MM.1S (cell line): ENCODE results near the gene POGK.

Source experiments
- CTCF ChIP-seq: fragments of 300-600 bp; sonication (generic); IDR thresholded peaks from 2 replicates; pipeline ENCODE4 v1.5.1; 2016; ENCODE audit warnings: antibody characterized with exemption, low read length, mixed read lengths
- EZH2 ChIP-seq: fragments of 300-600 bp; sonication (generic); optimal IDR thresholded peaks from 2 replicates; pipeline ENCODE3; 2017; ENCODE audit warnings: low read depth, mild to moderate bottlenecking, antibody characterized with exemption, low read length, mixed read lengths
- EZH2phosphoT487 ChIP-seq: fragments of 300-600 bp; sonication (generic); IDR thresholded peaks from 2 replicates; pipeline ENCODE4 v1.6.1; 2018; ENCODE audit warnings: antibody characterized with exemption, low read length

DNA sequence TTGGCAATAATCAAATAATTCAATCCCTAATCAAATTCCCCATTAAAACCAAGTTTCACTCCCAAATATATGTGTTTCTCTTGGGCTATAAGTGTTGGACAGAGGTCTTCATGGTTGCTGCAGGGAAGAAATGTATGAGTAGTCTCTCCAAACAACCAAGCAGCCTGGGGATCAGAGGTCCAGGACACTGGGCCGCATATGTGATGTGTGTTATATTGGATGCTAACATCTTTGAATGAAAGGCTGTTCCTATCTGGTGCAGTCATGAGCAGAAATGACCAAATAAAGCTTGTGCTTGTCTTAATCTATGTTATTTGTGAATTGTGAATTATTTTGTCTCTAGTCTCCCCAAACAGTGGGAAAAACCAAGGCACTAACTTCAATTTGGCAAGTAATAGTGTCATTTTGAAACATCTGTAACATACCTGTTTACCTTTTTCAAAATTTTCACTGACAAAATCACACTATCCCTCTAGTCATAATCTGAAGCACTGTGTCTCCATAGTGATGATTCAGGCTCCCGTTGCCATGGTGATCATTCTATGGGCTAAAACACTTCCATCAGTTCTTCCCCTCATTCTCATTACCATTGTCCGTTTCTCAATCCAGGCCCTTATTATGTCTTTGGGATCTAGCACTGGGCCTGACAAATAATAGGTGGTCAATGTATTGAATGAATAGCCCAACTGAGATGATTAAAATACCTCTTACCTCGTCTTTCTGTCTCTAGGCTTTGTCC is 49.3 kb downstream of the POGK start:
- TF ChIP-seq EZH2 (no peak), CTCF (no peak), EZH2phosphoT487 (no peak)
